GM18520 (cell line): ENCODE results near the gene TMEM131L.
A peak's percentile ranks its signal among the peaks of the same experiment; 100 is the strongest.
"Not testable (repeated sequence)": the region's sequence is repeated elsewhere in the genome, so short reads cannot be mapped to it uniquely, and the experiment has no call there.

ENCODE experiments used
- ATAC-seq: cut with Tn5 transposase; IDR thresholded peaks from one replicate; pipeline ENCODE4 v1.9.1; 2021; ENCODE audit not compliant: unreplicated experiment

Gene TMEM131L

DNA sequence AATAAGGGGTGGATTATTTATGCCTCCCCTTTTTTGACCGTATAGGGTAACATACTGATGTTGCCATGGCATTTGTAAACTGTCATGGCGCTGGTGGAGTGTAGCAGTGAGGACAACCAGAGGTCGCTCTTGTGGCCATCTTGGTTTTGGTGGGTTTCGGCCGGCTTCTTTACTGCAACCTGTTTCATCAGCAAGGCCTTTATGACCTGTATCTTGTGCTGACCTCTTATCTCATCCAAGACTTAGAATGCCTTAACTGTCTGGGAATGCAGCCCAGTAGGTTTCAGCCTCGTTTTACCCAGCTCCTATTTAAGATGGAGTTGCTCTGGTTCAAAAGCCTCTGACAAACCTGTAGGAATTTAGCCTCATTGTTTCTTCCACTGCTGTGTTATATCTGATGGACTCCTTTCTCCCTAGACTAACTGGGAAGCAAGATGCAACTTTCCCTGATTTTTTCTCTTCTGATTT, 71.4 kb downstream of the TMEM131L start:
- no peak for ATAC-seq

DNA sequence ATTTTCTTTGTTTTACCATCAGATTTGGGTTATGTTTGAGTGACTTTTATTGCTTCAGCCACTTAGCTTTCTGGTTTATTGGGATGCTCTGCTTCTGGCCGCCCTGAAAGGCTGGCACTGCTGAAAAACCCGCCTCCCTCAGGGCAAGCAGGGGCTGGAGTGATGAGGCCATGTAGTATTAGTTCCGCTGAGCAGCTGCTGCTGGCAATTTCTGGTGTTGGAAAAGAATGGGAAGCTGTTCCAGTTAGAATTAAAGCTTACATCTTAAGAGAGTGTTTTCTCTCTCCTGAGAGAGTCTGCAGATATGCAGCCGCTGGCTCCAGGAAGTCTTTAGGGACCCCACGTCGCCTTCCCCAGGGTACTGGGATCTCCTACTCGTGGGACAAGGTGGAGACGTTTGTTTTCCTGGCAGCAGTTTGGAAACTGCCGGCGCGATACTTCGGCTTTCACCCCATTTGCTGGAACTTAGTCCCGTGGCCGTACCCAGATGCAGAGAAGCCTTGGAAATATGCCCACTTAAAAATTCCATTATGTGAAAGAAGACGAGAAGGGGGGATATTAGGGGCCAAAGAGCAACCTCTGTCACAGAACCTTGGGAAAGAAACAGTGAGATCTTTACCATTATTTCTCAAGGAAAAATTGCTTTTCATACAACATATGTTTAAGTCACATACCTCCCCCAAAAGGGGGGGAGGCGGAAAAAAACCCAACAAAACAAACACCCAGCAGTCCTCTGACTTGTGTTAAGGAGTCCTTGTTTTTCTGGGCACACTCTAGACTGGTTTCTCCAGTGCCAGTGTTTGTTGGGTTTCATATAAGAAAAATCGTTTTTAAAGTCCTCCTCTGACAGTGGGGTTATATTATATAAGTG, 72.6 kb downstream of the TMEM131L start:
- no peak for ATAC-seq

DNA sequence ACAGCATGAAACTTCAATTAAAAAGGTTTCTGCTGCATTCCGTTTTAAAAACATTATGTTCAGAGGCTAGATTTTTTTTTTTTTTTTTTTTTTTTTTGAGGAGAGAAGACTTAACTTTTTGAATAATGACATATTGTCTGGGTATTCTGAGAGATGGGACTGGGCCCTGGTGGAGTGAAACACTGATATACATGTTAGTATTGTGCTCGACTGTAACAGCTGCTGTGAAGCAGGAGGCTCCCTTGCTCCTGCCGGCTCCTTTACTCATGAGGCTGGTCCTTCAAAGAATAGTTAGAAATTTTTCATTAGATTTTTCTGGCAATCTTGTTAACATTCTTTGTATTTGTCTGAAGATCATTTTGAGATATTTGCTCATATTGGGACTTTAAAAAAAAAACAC, 73.3 kb downstream of the TMEM131L start:
- ATAC-seq, result no peak

DNA sequence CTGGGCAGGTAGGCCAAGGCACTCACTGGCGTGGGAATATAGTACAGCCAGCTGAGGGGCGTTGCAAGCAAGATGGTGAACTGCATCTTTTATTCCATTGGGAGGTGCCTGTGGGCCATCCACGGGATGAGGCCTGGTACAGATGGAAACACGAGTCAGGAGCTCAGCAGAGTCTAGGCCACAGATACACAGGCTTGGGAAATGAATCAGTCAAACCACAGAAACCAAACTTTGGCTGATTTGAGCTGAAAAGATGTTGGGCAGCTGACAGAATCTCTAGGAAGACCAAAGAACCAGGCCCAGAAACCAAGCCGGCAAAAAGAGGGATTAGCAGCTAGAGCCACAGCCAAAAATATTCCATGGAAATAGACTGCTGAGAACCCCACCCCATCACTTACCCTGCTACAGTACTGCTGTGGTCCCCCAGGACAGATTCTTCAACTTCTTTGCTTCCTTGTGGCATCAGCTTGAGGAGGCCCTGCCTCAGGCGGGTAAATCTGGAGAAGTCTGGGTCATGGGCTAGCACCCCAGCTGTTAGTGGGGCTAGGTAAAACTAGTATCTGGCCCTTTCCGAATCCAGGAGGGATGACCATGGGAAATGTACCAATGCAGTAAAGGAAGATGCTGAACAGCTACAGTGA, 75.4 kb downstream of the TMEM131L start:
- ATAC-seq, result peak; percentile 51

DNA sequence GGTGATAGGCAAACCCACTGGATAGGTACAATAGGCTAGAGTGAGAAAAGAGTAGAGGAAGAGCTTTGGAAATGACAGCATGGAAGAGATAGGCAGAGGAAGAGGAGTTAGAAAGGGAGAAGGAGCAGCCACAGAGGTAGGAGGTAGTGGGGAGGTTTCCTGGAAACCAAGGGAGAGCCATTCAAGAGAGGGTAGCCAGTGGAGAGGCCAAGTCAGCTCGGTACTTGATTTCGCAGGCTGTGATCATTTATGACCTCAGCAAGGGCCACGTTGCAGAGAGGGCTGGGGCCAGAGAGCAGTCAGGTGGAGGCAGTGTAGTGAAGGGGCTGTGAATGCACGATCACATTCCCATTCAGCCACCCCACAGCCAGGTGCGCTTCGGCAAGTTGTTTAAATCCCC, 76.0 kb downstream of the TMEM131L start:
- ATAC-seq, result no peak

DNA sequence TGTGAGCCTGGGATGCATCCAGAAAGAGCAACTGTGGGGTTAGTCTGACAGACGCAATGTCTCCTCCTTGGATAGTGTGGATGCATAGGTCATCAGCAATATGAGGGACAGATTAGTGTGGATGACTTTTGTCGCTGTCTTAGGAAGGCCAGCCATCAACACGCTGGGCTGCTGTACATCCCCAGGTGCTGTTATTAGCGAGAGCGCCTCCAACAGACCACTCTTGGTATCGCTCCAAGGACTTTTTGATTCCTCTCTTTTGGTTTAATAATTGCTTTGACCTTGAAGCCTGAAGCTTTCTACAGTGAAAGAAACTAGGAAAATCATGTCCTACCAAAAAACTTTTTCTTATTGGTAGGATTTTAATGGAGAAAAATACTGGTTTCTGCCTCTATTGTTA, 76.7 kb downstream of the TMEM131L start:
- no peak for ATAC-seq

DNA sequence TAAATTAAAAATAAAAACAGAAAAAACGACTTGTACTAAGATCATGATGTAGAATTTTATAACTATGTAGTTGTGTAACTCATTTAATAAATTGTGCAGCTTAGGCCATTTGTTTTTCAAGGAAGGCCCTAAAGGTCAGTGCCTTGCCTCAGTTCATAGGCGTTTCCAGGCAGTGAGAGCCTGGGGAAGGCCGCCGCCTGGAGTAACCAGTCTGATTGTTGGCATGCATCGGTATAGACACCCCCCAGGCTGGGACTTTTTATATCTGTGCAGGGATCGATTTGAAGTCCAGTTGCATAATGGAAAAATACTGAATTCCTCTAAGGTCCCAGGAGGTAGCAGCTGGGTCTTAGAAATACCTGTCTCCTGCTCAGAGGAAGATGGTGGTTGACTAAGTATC, 77.2 kb downstream of the TMEM131L start:
- ATAC-seq, result no peak

DNA sequence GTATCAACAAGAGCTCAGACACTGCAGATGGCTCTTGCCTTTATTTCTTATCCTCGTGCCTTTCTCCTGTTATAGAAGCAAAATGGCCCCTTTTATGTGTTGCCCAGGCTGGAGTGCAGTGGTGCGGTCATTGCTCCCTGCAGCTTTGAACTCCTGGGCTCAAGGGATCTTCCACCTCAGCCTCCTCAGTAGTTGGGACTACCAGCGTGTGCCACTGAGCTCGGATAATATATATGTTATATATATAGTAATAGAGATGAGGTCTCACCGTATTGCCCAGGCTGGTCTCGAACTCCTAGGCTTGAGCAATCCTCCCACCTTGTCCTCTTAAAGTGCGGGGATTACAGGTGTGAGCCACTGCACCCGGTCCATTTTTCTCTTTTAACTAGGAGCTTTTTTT, 79.7 kb downstream of the TMEM131L start:
- ATAC-seq, result no peak

DNA sequence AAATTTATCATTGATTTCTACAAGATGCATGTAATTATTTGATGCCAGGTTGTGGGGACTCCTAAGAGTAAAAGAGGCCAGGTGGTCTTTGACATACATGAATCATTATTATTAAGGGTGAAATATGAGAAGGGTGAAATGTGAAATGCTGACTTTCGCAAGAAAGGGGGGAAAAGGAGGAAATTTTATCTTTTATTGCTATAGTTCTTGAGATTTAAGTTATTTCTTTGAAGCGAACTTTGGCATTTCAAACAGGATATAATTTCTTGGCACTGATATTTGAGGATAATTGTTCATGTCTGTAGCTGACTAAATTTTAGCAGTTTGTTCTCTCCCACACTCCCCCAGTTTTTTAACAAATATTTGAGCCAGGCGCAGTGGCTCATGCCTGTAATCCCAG, 80.1 kb downstream of the TMEM131L start:
- ATAC-seq, result no peak

DNA sequence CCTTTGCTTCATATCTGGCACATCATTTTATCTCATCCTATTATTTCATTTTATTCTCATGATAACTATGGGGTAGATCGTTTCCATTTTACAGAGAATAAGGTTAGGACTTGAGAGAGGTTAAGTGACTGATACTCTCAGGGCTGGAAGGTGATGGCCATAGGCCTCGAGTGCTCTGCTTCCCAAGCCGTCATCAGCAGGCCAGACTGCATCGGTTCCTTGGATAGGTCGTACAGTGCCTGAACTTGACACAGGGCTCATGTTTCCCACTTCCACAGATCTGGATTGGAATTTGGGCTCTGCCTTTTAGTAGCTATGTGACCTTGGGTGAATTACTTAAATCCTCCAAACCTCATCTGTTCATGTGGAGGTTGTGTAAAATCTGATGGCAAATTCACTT, 81.4 kb downstream of the TMEM131L start:
- no peak for ATAC-seq

DNA sequence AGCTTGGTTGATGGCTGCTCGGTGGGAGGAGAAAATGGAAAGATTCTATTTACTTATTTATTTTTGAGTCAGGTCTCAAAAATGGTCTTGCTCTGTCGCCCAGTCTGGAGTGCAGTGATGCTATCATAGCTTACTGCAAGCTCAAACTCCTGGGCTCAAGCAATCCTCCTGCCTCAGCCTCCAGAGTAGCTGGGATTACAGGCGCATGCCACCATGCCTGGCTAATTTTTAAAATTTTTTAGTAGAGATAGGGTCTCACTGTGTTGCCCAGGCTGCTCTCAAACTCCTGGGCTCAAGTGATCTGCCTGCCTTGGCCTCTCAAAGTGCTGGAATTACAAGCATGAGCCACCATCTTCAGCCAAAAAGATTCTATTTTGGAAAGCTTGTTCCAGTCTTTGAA, 82.7 kb downstream of the TMEM131L start:
- ATAC-seq, result not testable (repeated sequence)

DNA sequence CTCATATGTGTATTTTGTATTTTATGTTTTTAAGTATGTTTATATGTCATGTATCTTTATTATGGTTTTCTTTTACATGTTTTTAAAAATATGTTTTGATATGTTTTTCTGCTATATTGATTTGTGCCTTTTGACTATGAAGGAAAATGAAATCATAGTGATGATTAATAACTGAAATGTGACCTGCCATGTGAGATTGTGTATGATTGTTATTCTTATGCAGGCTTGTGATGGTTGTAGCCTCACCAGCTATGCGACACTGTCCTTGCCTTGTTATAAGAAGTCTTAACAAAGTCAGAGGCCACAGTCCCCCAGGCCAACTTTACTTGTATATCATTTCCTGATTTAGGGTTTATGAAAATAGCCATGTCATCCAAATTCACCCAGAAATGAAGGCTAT, 83.2 kb downstream of the TMEM131L start:
- no peak for ATAC-seq

DNA sequence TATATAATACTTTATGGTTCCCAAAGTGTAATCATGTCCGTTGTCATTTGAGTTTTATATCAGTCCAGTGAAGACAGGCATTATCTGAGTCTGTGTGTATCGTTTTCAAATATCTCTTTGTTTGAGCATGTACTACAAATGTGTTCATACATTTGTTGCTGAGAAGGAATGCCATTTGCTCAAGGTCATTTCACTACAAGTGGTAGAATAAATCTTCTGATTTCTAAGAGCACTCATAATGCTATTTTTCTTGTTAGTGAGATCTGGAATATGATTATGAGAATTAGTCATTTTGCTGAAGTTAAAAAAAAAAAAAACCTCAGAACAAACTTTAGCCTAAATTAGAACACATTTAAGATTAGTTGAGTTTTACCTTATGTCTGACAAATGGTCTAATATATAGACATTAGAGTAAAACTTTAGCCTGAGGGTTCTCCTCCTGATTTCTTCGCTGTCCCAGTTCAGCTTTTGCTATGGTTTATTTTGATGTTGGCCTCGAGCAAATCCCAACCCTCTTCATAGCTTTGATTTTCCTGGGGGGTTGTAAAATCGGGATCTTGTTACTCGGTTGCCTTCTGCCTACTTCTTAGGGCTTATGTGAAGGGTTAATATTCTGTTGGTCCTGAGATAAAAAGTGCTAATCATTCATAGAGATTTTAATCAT, 87.1 kb downstream of the TMEM131L start:
- ATAC-seq, result no peak

DNA sequence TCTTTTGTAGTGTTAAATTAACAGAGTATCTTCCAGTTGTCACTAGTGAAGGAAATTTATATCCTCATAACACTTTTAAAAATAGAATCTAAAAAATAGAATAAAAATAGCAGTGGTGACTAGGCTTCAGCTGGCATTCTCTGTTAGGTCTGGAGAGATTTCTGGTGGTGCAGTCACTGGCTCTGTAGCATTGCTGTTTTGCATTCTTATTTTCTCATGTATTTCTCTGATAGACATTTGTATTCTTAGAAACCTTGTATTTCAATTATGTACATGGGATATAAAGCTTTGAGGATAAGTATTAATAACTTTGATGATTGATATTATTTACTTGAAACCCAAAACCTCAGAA, 87.6 kb downstream of the TMEM131L start:
- ATAC-seq, result no peak

DNA sequence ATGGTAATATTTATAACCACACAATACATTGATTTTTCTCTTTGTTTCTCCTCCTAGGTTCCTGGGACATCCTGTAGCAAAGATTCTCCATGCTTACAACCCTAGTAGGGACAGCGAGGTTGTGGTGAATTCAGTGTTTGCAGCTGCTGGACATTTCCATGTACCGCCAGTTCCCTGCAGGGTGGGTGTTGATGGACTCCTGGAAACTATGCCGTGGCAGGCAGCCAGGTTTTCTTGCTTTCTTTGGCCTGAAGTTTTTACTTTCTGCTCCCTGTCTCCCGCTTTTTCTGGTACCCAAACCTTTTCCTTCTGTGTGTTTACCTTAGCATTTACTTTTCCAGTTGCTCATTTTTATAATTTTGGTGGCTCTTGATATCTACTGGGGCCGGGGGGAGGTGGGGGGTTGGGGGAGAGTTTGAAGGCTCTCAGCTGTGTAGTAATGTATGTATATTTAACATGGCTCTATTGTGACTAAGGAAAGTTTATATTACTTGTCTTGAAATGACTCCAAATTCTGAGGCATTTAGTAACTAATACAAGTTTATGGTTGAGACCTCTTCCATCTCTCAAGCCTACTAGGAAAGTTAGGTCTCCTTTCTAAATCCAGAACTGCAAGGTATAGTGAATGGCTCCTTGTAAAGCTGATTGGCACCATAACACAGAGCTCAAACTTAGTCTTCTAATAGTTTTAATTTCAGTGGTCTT, 89.7 kb downstream of the TMEM131L start:
- no peak for ATAC-seq

DNA sequence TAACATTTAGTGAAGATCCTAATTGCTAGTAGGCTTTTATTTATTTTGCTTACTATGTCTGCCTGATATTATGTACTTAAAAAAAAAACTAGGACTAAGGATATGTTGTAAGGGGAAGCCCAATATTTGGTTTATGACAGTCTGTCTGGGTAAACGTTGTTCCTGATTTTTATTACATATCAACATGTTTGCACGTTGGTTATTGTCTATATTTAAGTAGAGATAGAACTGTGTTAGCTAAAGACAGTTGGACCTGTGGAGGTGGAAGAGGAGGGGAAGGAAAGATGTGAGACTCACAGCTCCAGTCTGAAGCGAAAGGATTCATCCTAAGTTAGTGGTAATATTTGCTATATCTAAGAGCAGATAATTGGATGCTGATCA, 90.3 kb downstream of the TMEM131L start:
- no peak for ATAC-seq

DNA sequence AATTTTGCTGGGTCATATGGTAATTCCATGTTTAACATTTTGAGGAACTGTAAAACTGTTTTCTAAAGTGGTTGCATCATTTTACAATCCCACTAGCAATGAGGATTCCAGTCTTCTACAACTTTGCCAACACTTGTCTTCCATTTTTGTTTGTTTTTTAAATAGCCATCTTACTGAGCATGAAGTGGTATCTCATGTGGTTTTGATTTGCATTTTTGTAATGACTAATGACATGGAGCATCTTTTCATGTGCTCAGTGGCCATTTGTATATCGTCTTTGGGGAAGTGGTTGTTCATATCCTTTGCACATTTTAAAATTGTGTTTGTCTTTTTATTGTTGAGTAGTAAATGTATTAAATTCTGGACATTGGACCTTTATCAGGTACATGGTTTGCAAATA, 94.7 kb downstream of the TMEM131L start:
- ATAC-seq, result peak; percentile 73

DNA sequence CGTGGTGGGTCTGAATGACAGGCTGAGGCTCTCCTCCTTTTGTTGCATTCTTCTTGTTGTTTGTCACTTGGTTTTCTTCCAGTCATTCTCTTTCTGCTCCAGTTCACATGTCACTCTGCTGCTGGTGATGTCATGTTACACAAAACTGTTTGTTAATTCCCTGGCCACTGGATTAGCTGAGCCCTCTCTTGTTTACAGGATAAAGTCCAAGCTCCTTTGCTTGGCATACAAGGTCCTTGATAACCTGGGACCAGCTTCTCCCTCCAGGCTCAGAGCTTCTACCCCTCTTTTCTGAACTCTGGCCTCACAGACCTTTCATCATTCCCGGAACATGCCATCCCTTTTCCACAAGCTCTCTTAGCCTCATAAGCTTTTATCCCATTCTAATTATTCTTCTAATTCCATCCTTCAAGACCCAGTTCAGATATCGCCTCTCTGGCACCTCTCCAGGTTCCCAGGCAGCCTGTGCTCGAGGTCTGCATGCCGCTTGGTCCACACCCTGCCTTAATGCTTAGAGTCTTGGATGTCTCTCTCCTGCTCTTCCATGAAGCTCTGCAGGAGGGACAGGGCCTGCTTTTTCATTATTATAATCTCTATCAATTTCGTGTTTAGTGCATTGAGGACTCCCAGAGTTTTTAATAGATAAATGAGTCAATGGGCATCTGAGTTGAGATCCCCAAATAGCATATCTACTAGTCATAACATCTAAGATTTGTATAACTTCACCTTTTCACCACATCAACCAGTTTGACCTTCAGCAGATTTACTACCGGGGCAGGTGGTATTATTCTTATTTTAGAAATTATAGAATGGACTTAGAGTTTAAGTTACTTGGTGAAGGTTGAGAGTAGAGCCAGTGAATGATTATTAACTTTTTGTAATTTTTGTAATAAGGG, 98.7 kb downstream of the TMEM131L start:
- no peak for ATAC-seq

DNA sequence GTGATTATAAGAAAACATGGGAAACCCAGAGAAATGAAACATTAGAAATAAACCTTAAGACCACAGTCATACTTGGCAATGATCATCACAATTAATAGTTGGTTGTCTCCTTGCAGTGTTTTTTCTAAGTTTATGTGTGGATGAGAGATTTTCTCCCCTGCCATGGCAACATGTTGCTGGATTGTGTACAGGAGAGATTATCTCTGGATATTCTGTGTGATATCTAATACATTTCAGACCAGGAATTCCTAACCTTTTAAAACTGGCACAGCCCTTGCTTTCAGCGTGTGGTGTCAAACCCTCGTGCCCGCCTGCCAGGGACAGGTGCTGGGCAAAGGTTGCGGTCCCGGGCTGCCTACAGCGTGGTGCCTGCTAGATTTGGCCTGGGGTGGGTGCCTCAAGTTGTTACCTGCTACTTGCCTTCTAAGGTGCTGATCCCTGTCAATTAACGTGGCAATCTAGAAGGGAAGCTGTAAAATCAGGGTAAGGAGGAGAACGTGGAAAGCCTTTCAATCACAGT, 100.5 kb downstream of the TMEM131L start:
- no peak for ATAC-seq

DNA sequence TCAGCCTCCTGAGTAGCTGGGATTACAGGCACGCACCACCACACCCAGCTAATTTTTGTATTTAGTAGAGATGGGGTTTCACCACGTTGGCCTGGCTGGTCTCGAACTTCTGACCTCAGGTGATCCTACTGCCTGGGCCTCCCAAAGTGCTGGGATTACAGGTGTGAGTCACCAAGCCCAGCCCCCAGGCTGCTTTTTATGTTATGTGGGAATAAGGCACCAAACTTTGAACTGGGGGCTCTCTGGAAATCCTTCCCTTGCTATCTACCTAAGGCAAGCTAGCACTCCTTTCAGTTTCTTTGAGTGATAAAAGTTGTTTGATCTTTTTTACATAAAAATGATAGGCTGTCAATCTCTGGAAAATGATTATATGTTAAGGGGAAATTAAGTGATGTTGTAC, 101.5 kb downstream of the TMEM131L start:
- ATAC-seq, result not testable (repeated sequence)
